Neural progenitor cell (in vitro differentiated cells): ENCODE measurements around the gene FREM2.

Experiments used
- EZH2 ChIP-seq: fragments of 200-600 bp; sonication (generic); IDR thresholded peaks from 2 replicates; pipeline ENCODE4 v1.6.1; 2017; ENCODE audit warnings: antibody characterized with exemption, mild to moderate bottlenecking, moderate library complexity
- TF ChIP-seq, protein P1 (sequence below): fragments of 200-600 bp; sonication (generic); IDR thresholded peaks from 2 replicates; pipeline ENCODE4 v1.5.1; 2017; ENCODE audit warnings: antibody characterized with exemption, mild to moderate bottlenecking

DNA sequence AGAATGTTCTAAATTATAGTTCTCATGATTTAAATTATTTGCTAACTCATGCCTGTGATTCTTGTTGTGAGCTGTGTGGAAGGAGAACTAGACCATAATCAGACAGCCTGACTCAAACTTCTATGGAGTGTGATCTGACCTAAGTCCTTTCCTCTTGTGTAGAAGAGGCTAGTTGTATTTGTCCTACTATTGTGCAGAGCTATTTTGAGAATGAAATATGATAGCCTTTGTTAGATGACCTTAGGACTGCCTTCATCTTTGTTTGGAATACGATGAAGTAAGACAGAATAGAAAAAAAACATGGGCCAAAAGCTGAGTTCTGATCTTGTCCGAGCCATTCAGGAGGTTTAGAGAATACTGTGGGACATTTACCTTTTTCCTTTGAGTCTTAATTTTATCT lies 184.4 kb downstream of the FREM2 start:
- TF ChIP-seq, protein P1, sequence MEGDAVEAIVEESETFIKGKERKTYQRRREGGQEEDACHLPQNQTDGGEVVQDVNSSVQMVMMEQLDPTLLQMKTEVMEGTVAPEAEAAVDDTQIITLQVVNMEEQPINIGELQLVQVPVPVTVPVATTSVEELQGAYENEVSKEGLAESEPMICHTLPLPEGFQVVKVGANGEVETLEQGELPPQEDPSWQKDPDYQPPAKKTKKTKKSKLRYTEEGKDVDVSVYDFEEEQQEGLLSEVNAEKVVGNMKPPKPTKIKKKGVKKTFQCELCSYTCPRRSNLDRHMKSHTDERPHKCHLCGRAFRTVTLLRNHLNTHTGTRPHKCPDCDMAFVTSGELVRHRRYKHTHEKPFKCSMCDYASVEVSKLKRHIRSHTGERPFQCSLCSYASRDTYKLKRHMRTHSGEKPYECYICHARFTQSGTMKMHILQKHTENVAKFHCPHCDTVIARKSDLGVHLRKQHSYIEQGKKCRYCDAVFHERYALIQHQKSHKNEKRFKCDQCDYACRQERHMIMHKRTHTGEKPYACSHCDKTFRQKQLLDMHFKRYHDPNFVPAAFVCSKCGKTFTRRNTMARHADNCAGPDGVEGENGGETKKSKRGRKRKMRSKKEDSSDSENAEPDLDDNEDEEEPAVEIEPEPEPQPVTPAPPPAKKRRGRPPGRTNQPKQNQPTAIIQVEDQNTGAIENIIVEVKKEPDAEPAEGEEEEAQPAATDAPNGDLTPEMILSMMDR, result no peak
- TF ChIP-seq EZH2, result no peak
